ENCODE results near the gene MICU1. TPM values are rescaled to one million over a fixed set of nuclear protein-coding genes. Genes with fewer than 3 reads are reported as not detected.

The MICU1 gene
- total and polyA plus RNA-seq, 2 donors = 21.2 to 25.9 TPM

GRCh38 chr10:72639441-72639873 lies 13.6 kb upstream of the MICU1 start:
- WGBS = 98% methylated on average over 5 of the region's 5 CpGs
- Histone ChIP-seq H3K4me3 (ENCODE audit: low read length in 2 of 2) (no peak overlapping the region), H3K27ac (ENCODE audit: low read depth in 1 of 2, low read length in 1 of 2) (no peak overlapping the region)

GRCh38 chr10:72638586-72639440 lies 12.9 kb upstream of the MICU1 start:
- H3K4me1 ChIP-seq (ENCODE audit: control insufficient read depth in 2 of 2, insufficient read depth in 2 of 2, low read length in 2 of 2) = no peaks in the 10 kb centered on the region
- no peak overlapping the region for H3K27ac ChIP-seq (ENCODE audit: low read depth in 1 of 2, low read length in 1 of 2)
- 67% methylated on average over 4 of the region's 4 CpGs for WGBS
- no peaks in the 10 kb centered on the region for H3K9me3 ChIP-seq (ENCODE audit: control insufficient read depth in 2 of 2, insufficient read depth in 1 of 2, low read length in 1 of 2)
- no peaks in the 10 kb centered on the region for H3K36me3 ChIP-seq (ENCODE audit: control insufficient read depth in 2 of 2, insufficient read depth in 2 of 2, low read length in 1 of 2)
- DNase-seq (ENCODE audit: low read depth in 6 of 9, low spot score in 9 of 9) = no peak
- no peaks in the 10 kb centered on the region for H3K27me3 ChIP-seq (ENCODE audit: control insufficient read depth in 2 of 2, insufficient read depth in 1 of 2, low read length in 1 of 2)
- H3K4me3 ChIP-seq (ENCODE audit: low read length in 2 of 2) = no peak overlapping the region

More at GRCh38 chr10:72639441-72639873, 13.6 kb upstream of the MICU1 start:
- Histone ChIP-seq H3K36me3 (ENCODE audit: control insufficient read depth in 2 of 2, insufficient read depth in 2 of 2, low read length in 1 of 2) (no peaks in the 10 kb centered on the region), H3K9me3 (ENCODE audit: control insufficient read depth in 2 of 2, insufficient read depth in 1 of 2, low read length in 1 of 2) (no peaks in the 10 kb centered on the region), H3K4me1 (ENCODE audit: control insufficient read depth in 2 of 2, insufficient read depth in 2 of 2, low read length in 2 of 2) (no peaks in the 10 kb centered on the region), H3K27me3 (ENCODE audit: control insufficient read depth in 2 of 2, insufficient read depth in 1 of 2, low read length in 1 of 2) (no peaks in the 10 kb centered on the region)
- no peak for DNase-seq (ENCODE audit: low read depth in 6 of 9, low spot score in 9 of 9)

GRCh38 chr10:72637398-72637857 lies 11.5 kb upstream of the MICU1 start:
- WGBS = 10% methylated on average over 4 of the region's 4 CpGs
- no peaks in the 10 kb centered on the region for H3K36me3 ChIP-seq (ENCODE audit: control insufficient read depth in 2 of 2, insufficient read depth in 2 of 2, low read length in 1 of 2)
- no peak overlapping the region for H3K4me3 ChIP-seq (ENCODE audit: low read length in 2 of 2)
- no peaks in the 10 kb centered on the region for H3K4me1 ChIP-seq (ENCODE audit: control insufficient read depth in 2 of 2, insufficient read depth in 2 of 2, low read length in 2 of 2)
- H3K27ac ChIP-seq (ENCODE audit: low read depth in 1 of 2, low read length in 1 of 2) = no peak overlapping the region
- no peaks in the 10 kb centered on the region for H3K9me3 ChIP-seq (ENCODE audit: control insufficient read depth in 2 of 2, insufficient read depth in 1 of 2, low read length in 1 of 2)
- peak in 5 of 9 donors; percentile 6 to 57 (median 21) for DNase-seq (ENCODE audit: low read depth in 6 of 9, low spot score in 9 of 9)
- no peaks in the 10 kb centered on the region for H3K27me3 ChIP-seq (ENCODE audit: control insufficient read depth in 2 of 2, insufficient read depth in 1 of 2, low read length in 1 of 2)

GRCh38 chr10:72630144-72630543 lies 4.3 kb upstream of the MICU1 start:
- H3K36me3 ChIP-seq (ENCODE audit: control insufficient read depth in 2 of 2, insufficient read depth in 2 of 2, low read length in 1 of 2) = no peaks in the 10 kb centered on the region
- no peaks in the 10 kb centered on the region for H3K4me1 ChIP-seq (ENCODE audit: control insufficient read depth in 2 of 2, insufficient read depth in 2 of 2, low read length in 2 of 2)
- WGBS = 98% methylated on average over 2 of the region's 2 CpGs
- DNase-seq (ENCODE audit: low read depth in 6 of 9, low spot score in 9 of 9) = no peak
- H3K27me3 ChIP-seq (ENCODE audit: control insufficient read depth in 2 of 2, insufficient read depth in 1 of 2, low read length in 1 of 2) = no peaks in the 10 kb centered on the region
- H3K4me3 ChIP-seq (ENCODE audit: low read length in 2 of 2) = no peak overlapping the region
- H3K9me3 ChIP-seq (ENCODE audit: control insufficient read depth in 2 of 2, insufficient read depth in 1 of 2, low read length in 1 of 2) = no peaks in the 10 kb centered on the region
- no peak overlapping the region for H3K27ac ChIP-seq (ENCODE audit: low read depth in 1 of 2, low read length in 1 of 2)

DNA sequence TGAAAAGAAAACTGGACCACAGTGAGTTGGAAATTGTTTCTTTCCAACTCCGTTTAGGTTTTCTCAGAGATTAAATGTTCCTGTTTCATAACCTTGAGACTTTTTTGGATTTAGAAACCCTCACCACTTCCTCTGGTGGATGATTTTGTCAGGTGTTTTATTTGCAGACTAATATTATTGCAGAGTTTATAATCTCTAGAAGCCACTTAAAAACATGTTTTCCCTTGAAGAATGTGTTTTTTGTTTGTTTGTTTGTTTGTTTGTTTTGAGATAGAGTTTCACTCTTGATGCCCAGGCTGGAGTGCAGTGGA lies 520 bp upstream of the MICU1 start:
- Histone ChIP-seq H3K4me1 (ENCODE audit: control insufficient read depth in 2 of 2, insufficient read depth in 2 of 2, low read length in 2 of 2) (no peaks in the 10 kb centered on the region), H3K27ac (ENCODE audit: low read depth in 1 of 2, low read length in 1 of 2) (peak overlapping the region in 1 of 2 donors; percentile 50), H3K9me3 (ENCODE audit: control insufficient read depth in 2 of 2, insufficient read depth in 1 of 2, low read length in 1 of 2) (no peaks in the 10 kb centered on the region), H3K4me3 (ENCODE audit: low read length in 2 of 2) (peak overlapping the region; percentile 74 to 90), H3K36me3 (ENCODE audit: control insufficient read depth in 2 of 2, insufficient read depth in 2 of 2, low read length in 1 of 2) (no peaks in the 10 kb centered on the region), H3K27me3 (ENCODE audit: control insufficient read depth in 2 of 2, insufficient read depth in 1 of 2, low read length in 1 of 2) (no peaks in the 10 kb centered on the region)
- WGBS = 0% methylated on average over 1 of the region's 1 CpG
- peak in 1 of 9 donors; percentile 29 for DNase-seq (ENCODE audit: low read depth in 6 of 9, low spot score in 9 of 9)

DNA sequence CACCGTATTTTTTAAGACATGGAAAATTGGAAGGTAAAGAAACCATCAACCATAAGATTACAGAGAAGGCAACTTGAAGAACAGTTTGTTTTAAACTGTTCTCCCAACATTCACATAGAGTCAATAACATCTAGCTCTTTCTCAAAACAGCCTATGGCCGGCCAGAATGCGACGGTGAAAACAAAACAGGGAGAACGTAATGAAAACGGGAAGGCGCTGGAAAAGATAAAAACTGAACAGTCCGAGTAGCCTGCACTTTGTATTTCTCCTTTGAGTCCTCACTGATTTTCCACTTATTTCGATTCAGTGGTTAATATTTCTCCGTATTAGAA lies 637 bp downstream of the MICU1 start:
- 1% methylated on average over 10 of the region's 10 CpGs for WGBS

DNA sequence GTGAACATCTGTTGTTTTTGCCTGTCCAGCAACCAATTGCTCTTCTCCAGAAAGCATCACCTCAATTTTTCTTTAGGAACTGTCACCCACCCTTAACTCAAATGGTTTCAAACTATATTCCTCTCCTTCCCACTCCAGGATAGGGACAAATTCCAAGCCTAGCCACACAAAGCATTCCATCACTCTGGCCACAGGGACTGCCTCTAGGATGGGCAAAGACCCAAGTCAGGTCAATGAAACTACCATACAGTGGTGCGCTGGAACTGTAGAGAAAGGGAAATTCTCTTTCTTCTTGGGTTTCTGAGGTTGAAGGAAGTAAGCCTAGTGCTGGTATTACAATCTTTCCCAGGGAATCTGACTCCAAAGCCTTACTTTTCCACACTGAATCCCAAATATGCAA lies 3.6 kb downstream of the MICU1 start:
- DNase-seq (ENCODE audit: low read depth in 6 of 9, low spot score in 9 of 9) = no peak
- H3K27ac ChIP-seq (ENCODE audit: low read depth in 1 of 2, low read length in 1 of 2) = no peak overlapping the region
- H3K4me3 ChIP-seq (ENCODE audit: low read length in 2 of 2) = no peak overlapping the region
- H3K9me3 ChIP-seq (ENCODE audit: control insufficient read depth in 2 of 2, insufficient read depth in 1 of 2, low read length in 1 of 2) = peaks cover 0 to 3% of the 10 kb centered on the region in 2 donors
- no peaks in the 10 kb centered on the region for H3K36me3 ChIP-seq (ENCODE audit: control insufficient read depth in 2 of 2, insufficient read depth in 2 of 2, low read length in 1 of 2)
- H3K27me3 ChIP-seq (ENCODE audit: control insufficient read depth in 2 of 2, insufficient read depth in 1 of 2, low read length in 1 of 2) = no peaks in the 10 kb centered on the region
- WGBS = 100% methylated on average over 1 of the region's 1 CpG
- no peaks in the 10 kb centered on the region for H3K4me1 ChIP-seq (ENCODE audit: control insufficient read depth in 2 of 2, insufficient read depth in 2 of 2, low read length in 2 of 2)

More for the DNA sequence above, 637 bp downstream of the MICU1 start:
- H3K4me1 ChIP-seq (ENCODE audit: control insufficient read depth in 2 of 2, insufficient read depth in 2 of 2, low read length in 2 of 2) = no peaks in the 10 kb centered on the region
- no peaks in the 10 kb centered on the region for H3K9me3 ChIP-seq (ENCODE audit: control insufficient read depth in 2 of 2, insufficient read depth in 1 of 2, low read length in 1 of 2)
- DNase-seq (ENCODE audit: low read depth in 6 of 9, low spot score in 9 of 9) = peak in 2 of 9 donors; percentile 4 to 13
- H3K27me3 ChIP-seq (ENCODE audit: control insufficient read depth in 2 of 2, insufficient read depth in 1 of 2, low read length in 1 of 2) = no peaks in the 10 kb centered on the region
- no peaks in the 10 kb centered on the region for H3K36me3 ChIP-seq (ENCODE audit: control insufficient read depth in 2 of 2, insufficient read depth in 2 of 2, low read length in 1 of 2)
- no peak overlapping the region for H3K27ac ChIP-seq (ENCODE audit: low read depth in 1 of 2, low read length in 1 of 2)
- peak overlapping the region; percentile 74 to 90 for H3K4me3 ChIP-seq (ENCODE audit: low read length in 2 of 2)

- Histone ChIP-seq H3K27ac (ENCODE audit: low read depth in 1 of 2, low read length in 1 of 2) (no peak overlapping the region), H3K36me3 (ENCODE audit: control insufficient read depth in 2 of 2, insufficient read depth in 2 of 2, low read length in 1 of 2) (no peaks in the 10 kb centered on the region), H3K27me3 (ENCODE audit: control insufficient read depth in 2 of 2, insufficient read depth in 1 of 2, low read length in 1 of 2) (no peaks in the 10 kb centered on the region), H3K4me1 (ENCODE audit: control insufficient read depth in 2 of 2, insufficient read depth in 2 of 2, low read length in 2 of 2) (no peaks in the 10 kb centered on the region), H3K9me3 (ENCODE audit: control insufficient read depth in 2 of 2, insufficient read depth in 1 of 2, low read length in 1 of 2) (peaks cover 0 to 3% of the 10 kb centered on the region in 2 donors), H3K4me3 (ENCODE audit: low read length in 2 of 2) (no peak overlapping the region)
- DNase-seq (ENCODE audit: low read depth in 6 of 9, low spot score in 9 of 9) = no peak
- WGBS = 94% methylated on average over 1 of the region's 1 CpG
These were observed 9.2 kb downstream of the MICU1 start for GRCh38 chr10:72616716-72617115.

DNA sequence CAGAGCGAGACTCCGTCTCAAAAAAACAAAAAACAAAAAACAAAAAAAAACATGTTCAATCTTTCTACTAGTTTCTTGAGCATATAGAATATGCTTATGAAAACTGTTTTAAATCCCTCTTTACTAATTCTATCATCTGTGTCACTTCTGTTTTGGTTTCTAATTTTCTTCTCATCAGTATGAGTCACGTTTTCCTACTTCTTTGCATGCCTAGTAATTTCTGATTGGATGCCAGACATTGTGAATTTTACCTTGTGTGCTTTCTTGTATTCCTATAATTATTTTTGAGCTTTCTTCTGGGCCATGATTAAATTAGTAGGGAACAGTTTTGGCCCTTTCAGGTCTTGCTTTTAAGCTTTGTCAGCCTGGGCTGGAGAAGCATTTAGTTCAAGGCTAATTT lies 9.9 kb downstream of the MICU1 start:
- Histone ChIP-seq H3K4me1 (ENCODE audit: control insufficient read depth in 2 of 2, insufficient read depth in 2 of 2, low read length in 2 of 2) (no peaks in the 10 kb centered on the region), H3K27ac (ENCODE audit: low read depth in 1 of 2, low read length in 1 of 2) (no peak overlapping the region), H3K4me3 (ENCODE audit: low read length in 2 of 2) (no peak overlapping the region), H3K9me3 (ENCODE audit: control insufficient read depth in 2 of 2, insufficient read depth in 1 of 2, low read length in 1 of 2) (peaks cover 0 to 3% of the 10 kb centered on the region in 2 donors), H3K36me3 (ENCODE audit: control insufficient read depth in 2 of 2, insufficient read depth in 2 of 2, low read length in 1 of 2) (no peaks in the 10 kb centered on the region), H3K27me3 (ENCODE audit: control insufficient read depth in 2 of 2, insufficient read depth in 1 of 2, low read length in 1 of 2) (no peaks in the 10 kb centered on the region)
- 89% methylated on average over 3 of the region's 3 CpGs for WGBS
- no peak for DNase-seq (ENCODE audit: low read depth in 6 of 9, low spot score in 9 of 9)
